Liver (tissue), 9 donors: ENCODE results near the gene SDC1. TPM values are rescaled to one million over a fixed set of nuclear protein-coding genes. Genes with fewer than 3 reads are reported as not detected.
"Not testable (repeated sequence)": the region's sequence is repeated elsewhere in the genome, so short reads cannot be mapped to it uniquely, and the experiment has no call there.

Experiments used
- DNase-seq: peaks from one replicate; pipeline ENCODE4 v3.0.0-alpha.2; 2017; ENCODE audit warnings: low spot score
- H3K27ac ChIP-seq, 2 donors: one replicate each; pipeline ENCODE4 v1.7.0; 2013; ENCODE audit warnings: inconsistent platforms in 2 of 2, low read length in 2 of 2, control low read depth in 1 of 2, low read depth in 1 of 2, mild to moderate bottlenecking in 1 of 2
- H3K27me3 ChIP-seq, 4 donors: one replicate each; pipeline versions ENCODE4 v1.6.1 to v1.7.0; 2013; ENCODE audit warnings: low read length in 3 of 4, inconsistent platforms in 1 of 4, mild to moderate bottlenecking in 1 of 4, moderate library complexity in 1 of 4; ENCODE audit not compliant: control insufficient read depth in 4 of 4, insufficient read depth in 4 of 4
- H3K36me3 ChIP-seq, 4 donors: one replicate each; pipeline versions ENCODE4 v1.6.1 to v1.7.0; 2013; ENCODE audit warnings: low read length in 3 of 4, mild to moderate bottlenecking in 3 of 4, low read depth in 1 of 4, moderate library complexity in 1 of 4; ENCODE audit not compliant: control insufficient read depth in 4 of 4, insufficient read depth in 3 of 4
- H3K4me1 ChIP-seq, 4 donors: one replicate each; pipeline versions ENCODE4 v1.6.1 to v1.7.0; 2013; ENCODE audit warnings: low read length in 3 of 4, mild to moderate bottlenecking in 3 of 4, moderate library complexity in 1 of 4; ENCODE audit not compliant: control insufficient read depth in 4 of 4, insufficient read depth in 4 of 4
- H3K4me3 ChIP-seq, 3 donors: one replicate each; pipeline versions ENCODE4 v1.6.1 to v1.7.0; 2013; ENCODE audit warnings: low read length in 3 of 3, control low read depth in 1 of 3, low read depth in 1 of 3, mild to moderate bottlenecking in 1 of 3
- H3K9ac ChIP-seq, 2 donors: one replicate each; pipeline ENCODE4 v1.7.0; 2013; ENCODE audit warnings: low read length in 2 of 2, mild to moderate bottlenecking in 2 of 2, moderate library complexity in 2 of 2, control low read depth in 1 of 2, low read depth in 1 of 2
- H3K9me3 ChIP-seq, 4 donors: one replicate each; pipeline versions ENCODE4 v1.6.1 to v1.7.0; 2013; ENCODE audit warnings: low read length in 3 of 4; ENCODE audit not compliant: control insufficient read depth in 4 of 4
- ATF3 ChIP-seq: IDR thresholded peaks from 2 replicates; pipeline ENCODE4 v1.6.1; 2016; ENCODE audit warnings: antibody characterized with exemption
- CTCF ChIP-seq: fragments of 150-350 bp; IDR thresholded peaks from 2 replicates; pipeline ENCODE4 v1.5.1; 2017; ENCODE audit warnings: improper control_type of control experiment, low read depth, low read length; ENCODE audit not compliant: missing input control
- EGR1 ChIP-seq, 2 donors: IDR thresholded peaks; 2 replicates each; pipeline ENCODE4 v1.6.1; 2016 to 2018; ENCODE audit warnings: antibody characterized with exemption in 2 of 2, low read depth in 2 of 2
- FOXA1 ChIP-seq: IDR thresholded peaks from 2 replicates; pipeline ENCODE4 v1.6.1; 2016; ENCODE audit warnings: antibody characterized with exemption
- FOXA2 ChIP-seq: IDR thresholded peaks from 2 replicates; pipeline ENCODE4 v1.6.1; 2016; ENCODE audit warnings: antibody characterized with exemption
- GABPA ChIP-seq, 2 donors: IDR thresholded peaks in 1 of 2; conservative IDR thresholded peaks in 1 of 2; 2 replicates each; pipeline ENCODE4 v1.6.1; 2016; ENCODE audit warnings: antibody characterized with exemption in 2 of 2, mild to moderate bottlenecking in 1 of 2, moderate library complexity in 1 of 2
- HNF4A ChIP-seq, 2 donors: conservative IDR thresholded peaks; 2 replicates each; pipeline ENCODE4 v1.6.1; 2016; ENCODE audit warnings: antibody characterized with exemption in 2 of 2, mild to moderate bottlenecking in 2 of 2
- HNF4G ChIP-seq: IDR thresholded peaks from 2 replicates; pipeline ENCODE4 v1.6.1; 2016; ENCODE audit warnings: antibody characterized with exemption
- JUND ChIP-seq, 2 donors: IDR thresholded peaks; 2 replicates each; pipeline ENCODE4 v1.6.1; 2016; ENCODE audit warnings: antibody characterized with exemption in 2 of 2
- MAX ChIP-seq: IDR thresholded peaks from 2 replicates; pipeline ENCODE4 v1.6.1; 2016; ENCODE audit warnings: antibody characterized with exemption
- NR2F2 ChIP-seq: IDR thresholded peaks from 2 replicates; pipeline ENCODE4 v1.6.1; 2016; ENCODE audit warnings: antibody characterized with exemption
- RAD21 ChIP-seq, 2 donors: IDR thresholded peaks; 2 replicates each; pipeline ENCODE4 v1.6.1; 2016; ENCODE audit warnings: antibody characterized with exemption in 2 of 2, mild to moderate bottlenecking in 2 of 2
- RXRA ChIP-seq, 2 donors: IDR thresholded peaks; 2 replicates each; pipeline ENCODE4 v1.6.1; 2017 to 2018; ENCODE audit warnings: antibody characterized with exemption in 2 of 2, mild to moderate bottlenecking in 1 of 2
- SP1 ChIP-seq: IDR thresholded peaks from 2 replicates; pipeline ENCODE4 v1.6.1; 2018; ENCODE audit warnings: antibody characterized with exemption, mild to moderate bottlenecking
- TAF1 ChIP-seq: conservative IDR thresholded peaks from 2 replicates; pipeline ENCODE4 v1.6.1; 2016; ENCODE audit warnings: antibody characterized with exemption, mild to moderate bottlenecking
- YY1 ChIP-seq: IDR thresholded peaks from 2 replicates; pipeline ENCODE4 v1.6.1; 2016; ENCODE audit warnings: antibody characterized with exemption, mild to moderate bottlenecking
- ZBTB33 ChIP-seq: IDR thresholded peaks from 2 replicates; pipeline ENCODE4 v1.6.1; 2016; ENCODE audit warnings: antibody characterized with exemption
- WGBS: extraction: QIAGEN DNeasy Blood & Tissue Kit; methylation state at CpG from one replicate; pipeline ENCODE4 v1.1.7; 2013; 5-methylcytosine and 5-hydroxymethylcytosine counted together
- polyA plus RNA-seq, 2 donors: library from polyadenylated mRNA; stranded (reverse) in 1 of 2; unstranded in 1 of 2; fragments of 200-250 nt in 1 of 2; fragments of >200 nt in 1 of 2; fragmentation: Nextera tagmentation in 1 of 2; extraction: Ambion mirVana in 1 of 2; gene quantifications; one replicate each; pipeline versions ENCODE4 v1.2.1 to v1.2.3, GENCODE V29; 2013 to 2015
- total RNA-seq, 2 donors: library from RNA; depleted of rRNA; stranded (reverse); fragments of >200 nt; gene quantifications; one replicate each; pipeline ENCODE4 v1.2.3, GENCODE V29; 2014
- donor health status: healthy.
- donor health status: healthy.
- donor health status: healthy.
- donor health status: healthy.
- donor health status: healthy.

Gene SDC1
- total and polyA plus RNA-seq, 4 donors: 99.6 to 363 (median 196) TPM

GRCh38 chr2:20247084-20247483 lies 22.2 kb upstream of the SDC1 start:
- no peaks in the 10 kb centered on the region for H3K27me3 ChIP-seq
- no peak overlapping the region for H3K4me3 ChIP-seq
- no peak for DNase-seq
- H3K27ac ChIP-seq: no peak overlapping the region
- H3K4me1 ChIP-seq: peaks cover 0 to 3% (median 1%) of the 10 kb centered on the region in 4 donors
- no peak overlapping the region for H3K9ac ChIP-seq
- peaks cover under 1 to 39% (median 18%) of the 10 kb centered on the region in 4 donors for H3K36me3 ChIP-seq
- H3K9me3 ChIP-seq: no peaks in the 10 kb centered on the region
- TF ChIP-seq ZBTB33 (no peak), CTCF (no peak), FOXA2 (no peak), NR2F2 (no peak), JUND (IDR thresholded peaks at IDR 0.05) (no peak), RAD21 (IDR thresholded peaks at IDR 0.05) (no peak), HNF4A (conservative IDR thresholded peaks at IDR 0.05) (no peak), TAF1 (no peak), SP1 (no peak), HNF4G (no peak), YY1 (no peak), GABPA (IDR thresholded peaks at IDR 0.05 in 1 of 2, conservative IDR thresholded peaks at IDR 0.05 in 1 of 2) (no peak)
- 100% methylated on average over 1 of the region's 1 CpG for WGBS

- TF ChIP-seq HNF4A (conservative IDR thresholded peaks at IDR 0.05) (peak; percentile 40 to 51), RXRA (IDR thresholded peaks at IDR 0.05) (peak in 1 of 2 donors; percentile 25)
- peaks cover 0 to 11% (median 3%) of the 10 kb centered on the region in 4 donors for H3K36me3 ChIP-seq
- DNase-seq, H3K4me3 ChIP-seq, H3K9ac ChIP-seq, H3K27me3 ChIP-seq, H3K27ac ChIP-seq, H3K4me1 ChIP-seq, H3K9me3 ChIP-seq: not testable (repeated sequence)
- 67% methylated on average over 5 of the region's 5 CpGs for WGBS
Measured at GRCh38 chr2:20243637-20244036, 18.7 kb upstream of the SDC1 start.

GRCh38 chr2:20242727-20243377 lies 17.9 kb upstream of the SDC1 start:
- H3K4me3 ChIP-seq: no peak overlapping the region
- peaks cover 0 to 10% (median 3%) of the 10 kb centered on the region in 4 donors for H3K36me3 ChIP-seq
- 80% methylated on average over 9 of the region's 9 CpGs for WGBS
- no peak overlapping the region for H3K9ac ChIP-seq
- H3K27ac ChIP-seq: no peak overlapping the region
- H3K4me1 ChIP-seq: peaks cover 0 to 4% (median 2%) of the 10 kb centered on the region in 4 donors
- H3K9me3 ChIP-seq: no peaks in the 10 kb centered on the region
- DNase-seq: no peak
- H3K27me3 ChIP-seq: no peaks in the 10 kb centered on the region
- TF ChIP-seq FOXA1 (no peak), TAF1 (no peak), MAX (no peak), ZBTB33 (no peak), SP1 (no peak), ATF3 (no peak), GABPA (IDR thresholded peaks at IDR 0.05 in 1 of 2, conservative IDR thresholded peaks at IDR 0.05 in 1 of 2) (no peak), NR2F2 (no peak), CTCF (no peak), YY1 (no peak), EGR1 (IDR thresholded peaks at IDR 0.05; ENCODE audit: low read depth in 2 of 2) (no peak), RXRA (IDR thresholded peaks at IDR 0.05) (no peak), JUND (IDR thresholded peaks at IDR 0.05) (no peak), HNF4G (no peak), HNF4A (conservative IDR thresholded peaks at IDR 0.05) (no peak), RAD21 (IDR thresholded peaks at IDR 0.05) (no peak)
